Fibroblast of skin of left quadriceps (primary cell): ENCODE results near the gene FOXP2.
A peak's percentile ranks its signal among the peaks of the same experiment; 100 is the strongest.
"Not testable (repeated sequence)": the region's sequence is repeated elsewhere in the genome, so short reads cannot be mapped to it uniquely, and the experiment has no call there.

Experiments used
- DNase-seq, 2 experiments: peaks; one replicate each; pipeline ENCODE4 v3.0.0-alpha.2; 2013; ENCODE audit warnings: low read depth in 2 of 2

The FOXP2 gene

GRCh38 chr7:114422507-114423501, 8.2 kb downstream of the FOXP2 start:
- DNase-seq: no peak

GRCh38 chr7:114426382-114426781, 11.8 kb downstream of the FOXP2 start:
- DNase-seq: no peak

- no peak for DNase-seq
Measured at GRCh38 chr7:114426824-114427223, 12.2 kb downstream of the FOXP2 start.

- DNase-seq: no peak
Measured at GRCh38 chr7:114428211-114428610, 13.6 kb downstream of the FOXP2 start.

GRCh38 chr7:114431189-114431588, 16.6 kb downstream of the FOXP2 start:
- no peak for DNase-seq

- DNase-seq: no peak
Measured at GRCh38 chr7:114432061-114432460, 17.4 kb downstream of the FOXP2 start.

- DNase-seq: no peak
Measured at GRCh38 chr7:114432703-114433102, 18.1 kb downstream of the FOXP2 start.

- no peak for DNase-seq
Measured at GRCh38 chr7:114439581-114439980, 25.0 kb downstream of the FOXP2 start.

GRCh38 chr7:114440927-114441326, 26.3 kb downstream of the FOXP2 start:
- not testable (repeated sequence) for DNase-seq

- DNase-seq: no peak
Measured at GRCh38 chr7:114444196-114444595, 29.6 kb downstream of the FOXP2 start.

- DNase-seq: no peak
Measured at GRCh38 chr7:114450431-114450830, 35.8 kb downstream of the FOXP2 start.

GRCh38 chr7:114459574-114459973, 45.0 kb downstream of the FOXP2 start:
- no peak for DNase-seq

- DNase-seq: no peak
Measured at GRCh38 chr7:114460021-114460420, 45.4 kb downstream of the FOXP2 start.

GRCh38 chr7:114466917-114467316, 52.3 kb downstream of the FOXP2 start:
- DNase-seq: peak; percentile 3 to 6

GRCh38 chr7:114468844-114469243, 54.2 kb downstream of the FOXP2 start:
- DNase-seq: no peak

GRCh38 chr7:114472896-114473512, 58.4 kb downstream of the FOXP2 start:
- no peak for DNase-seq

GRCh38 chr7:114478384-114478783, 63.8 kb downstream of the FOXP2 start:
- no peak for DNase-seq

GRCh38 chr7:114481999-114482398, 67.4 kb downstream of the FOXP2 start:
- DNase-seq: peak; percentile 27 to 32

- DNase-seq: no peak
Measured at GRCh38 chr7:114484226-114484625, 69.6 kb downstream of the FOXP2 start.

GRCh38 chr7:114487174-114487573, 72.6 kb downstream of the FOXP2 start:
- DNase-seq: no peak

- DNase-seq: no peak
Measured at GRCh38 chr7:114488696-114489095, 74.1 kb downstream of the FOXP2 start.

- not testable (repeated sequence) for DNase-seq
Measured at GRCh38 chr7:114497491-114497890, 82.9 kb downstream of the FOXP2 start.
